Ectodermal cell (in vitro differentiated cells): Measurements from ENCODE around the gene MYO15B.

Experiments used
- H3K27ac ChIP-seq: 2 replicates; pipeline ENCODE4 v1.7.0; 2013; ENCODE audit warnings: mild to moderate bottlenecking, low read depth, low read length; ENCODE audit not compliant: insufficient read depth, poor library complexity, severe bottlenecking
- H3K27me3 ChIP-seq: 2 replicates; pipeline ENCODE4 v1.7.0; 2013; ENCODE audit warnings: mild to moderate bottlenecking, low read length; ENCODE audit not compliant: insufficient read depth, control insufficient read depth, poor library complexity, severe bottlenecking
- H3K36me3 ChIP-seq: one replicate; pipeline ENCODE4 v1.7.0; 2013; ENCODE audit warnings: low read length; ENCODE audit not compliant: control insufficient read depth, insufficient read depth
- H3K4me1 ChIP-seq: one replicate; pipeline ENCODE4 v1.7.0; 2013; ENCODE audit warnings: low read length; ENCODE audit not compliant: control insufficient read depth, insufficient read depth
- H3K4me3 ChIP-seq: 2 replicates; pipeline ENCODE4 v1.7.0; 2013; ENCODE audit warnings: low read depth, low read length, control low read depth; ENCODE audit not compliant: insufficient read depth
- H3K9me3 ChIP-seq: 2 replicates; pipeline ENCODE4 v1.7.0; 2013; ENCODE audit warnings: mild to moderate bottlenecking, low read length, moderate library complexity; ENCODE audit not compliant: control insufficient read depth
- WGBS, 2 experiments: methylation state at CpG; one replicate each; pipeline ENCODE4 v1.1.7; 2013; ENCODE audit warnings: missing lambda C conversion rate in 2 of 2; 5-methylcytosine and 5-hydroxymethylcytosine counted together

Gene MYO15B

GRCh38 chr17:75558666-75559530 is 28.7 kb upstream of the MYO15B start:
- no peaks in the 10 kb centered on the region for H3K9me3 ChIP-seq
- H3K27me3 ChIP-seq, result no peaks in the 10 kb centered on the region
- peaks cover 10% of the 10 kb centered on the region for H3K4me1 ChIP-seq
- H3K36me3 ChIP-seq, result no peaks in the 10 kb centered on the region
- H3K4me3 ChIP-seq, result no peak overlapping the region
- H3K27ac ChIP-seq, result no peak overlapping the region
- WGBS, 2 experiments, result 93% methylated on average over 33 to 35 of the region's 38 CpGs

DNA sequence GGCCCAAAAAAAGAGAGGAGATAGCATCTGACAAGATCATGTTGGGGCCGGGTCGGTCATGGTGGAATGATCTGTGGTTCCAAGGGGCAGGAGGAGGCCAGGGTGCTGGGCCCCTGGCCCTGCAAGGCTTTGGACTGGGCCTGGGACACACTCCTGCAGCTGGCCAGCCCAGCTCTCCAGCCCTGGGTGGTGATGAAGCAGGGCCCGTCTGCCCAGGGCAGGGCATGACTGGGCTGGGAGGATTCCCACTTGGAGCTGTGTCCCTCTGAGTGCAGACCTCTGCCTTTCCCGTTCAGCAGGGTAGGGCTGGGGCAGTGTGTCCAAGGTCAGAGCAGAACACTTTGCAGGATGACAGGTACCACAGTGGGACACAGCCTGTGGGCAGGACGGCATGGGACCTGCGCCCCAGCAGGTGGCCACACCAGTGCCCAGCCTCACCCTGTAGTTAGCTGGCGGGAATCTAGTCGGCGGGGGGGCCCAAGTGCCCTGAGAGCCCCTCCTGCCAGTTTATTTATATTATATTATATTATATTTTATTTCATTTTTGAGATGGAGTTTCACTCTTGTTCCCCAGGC is 27.6 kb upstream of the MYO15B start:
- 89 to 94% methylated on average over 7 to 8 of the region's 9 CpGs for WGBS, 2 experiments
- peaks cover 10% of the 10 kb centered on the region for H3K4me1 ChIP-seq
- H3K4me3 ChIP-seq, result no peak overlapping the region
- H3K27me3 ChIP-seq, result no peaks in the 10 kb centered on the region
- no peak overlapping the region for H3K27ac ChIP-seq
- H3K9me3 ChIP-seq, result no peaks in the 10 kb centered on the region
- H3K36me3 ChIP-seq, result no peaks in the 10 kb centered on the region

DNA sequence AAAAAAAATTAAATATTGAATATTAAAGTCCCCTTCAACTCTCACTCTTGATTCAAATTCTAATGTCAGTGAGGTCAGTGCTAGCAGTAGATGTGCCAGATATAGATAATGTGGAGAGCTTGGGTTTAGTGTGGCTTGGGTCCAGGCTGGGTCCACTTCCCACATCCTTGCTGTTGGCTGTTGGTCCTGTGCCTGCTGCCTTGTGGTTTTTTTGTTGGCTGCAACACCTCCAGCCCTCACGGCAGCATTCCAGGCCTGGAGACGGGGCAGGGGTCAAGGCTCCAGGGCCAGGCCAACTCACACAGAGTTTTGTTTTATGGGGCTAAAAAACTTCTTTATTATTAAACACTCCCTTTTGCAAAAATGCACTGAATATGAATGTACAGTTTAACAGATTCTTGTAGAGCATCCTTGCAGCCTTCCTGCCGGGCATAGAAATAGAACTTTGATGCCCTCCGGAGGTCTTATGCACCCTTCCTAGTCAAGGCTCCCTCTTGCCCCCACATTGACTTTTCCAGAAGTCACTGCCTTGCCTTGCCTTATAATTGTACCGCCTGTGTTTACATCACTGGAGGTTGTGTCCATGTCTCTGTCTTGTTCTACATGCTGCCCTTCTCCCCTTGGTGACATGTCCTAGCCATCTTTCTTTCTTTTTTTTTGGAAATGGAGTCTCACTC is 25.5 kb upstream of the MYO15B start:
- Histone ChIP-seq H3K27ac (no peak overlapping the region), H3K9me3 (no peaks in the 10 kb centered on the region), H3K36me3 (no peaks in the 10 kb centered on the region), H3K4me1 (peaks cover 10% of the 10 kb centered on the region), H3K27me3 (no peaks in the 10 kb centered on the region), H3K4me3 (no peak overlapping the region)
- 89% methylated on average over 5 of the region's 5 CpGs for WGBS, 2 experiments

DNA sequence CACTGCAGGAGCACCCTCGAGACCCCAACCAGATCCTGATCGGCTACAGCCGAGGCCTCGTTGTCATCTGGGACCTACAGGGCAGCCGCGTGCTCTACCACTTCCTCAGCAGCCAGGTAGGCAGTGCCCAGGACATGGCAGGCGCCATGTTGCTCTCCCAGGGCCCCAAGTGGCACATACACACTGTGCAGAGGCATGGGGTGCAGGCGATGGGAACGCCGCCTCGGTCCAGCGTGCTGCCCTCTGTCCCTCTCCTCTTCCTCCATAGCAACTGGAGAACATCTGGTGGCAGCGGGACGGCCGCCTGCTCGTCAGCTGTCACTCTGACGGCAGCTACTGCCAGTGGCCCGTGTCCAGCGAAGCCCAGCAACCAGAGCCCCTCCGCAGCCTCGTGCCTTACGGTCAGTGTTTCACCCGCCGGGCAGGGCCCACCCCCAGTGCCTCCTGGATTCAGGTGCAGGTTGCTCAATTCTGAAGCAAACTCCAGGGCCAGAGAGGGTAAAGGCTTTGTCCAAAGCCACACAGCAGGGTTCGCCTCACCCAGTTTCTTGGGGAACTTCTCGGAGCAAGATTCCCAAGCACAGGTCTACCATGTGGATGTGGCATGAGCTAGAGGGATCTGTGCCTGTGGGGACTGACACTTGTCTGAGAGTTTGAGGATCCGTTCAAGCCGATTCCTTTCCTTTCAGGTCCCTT is 24.4 kb upstream of the MYO15B start:
- Histone ChIP-seq H3K4me3 (no peak overlapping the region), H3K9me3 (no peaks in the 10 kb centered on the region), H3K4me1 (no peaks in the 10 kb centered on the region), H3K27me3 (no peaks in the 10 kb centered on the region), H3K36me3 (no peaks in the 10 kb centered on the region), H3K27ac (no peak overlapping the region)
- 93 to 94% methylated on average over 28 of the region's 28 CpGs for WGBS, 2 experiments

DNA sequence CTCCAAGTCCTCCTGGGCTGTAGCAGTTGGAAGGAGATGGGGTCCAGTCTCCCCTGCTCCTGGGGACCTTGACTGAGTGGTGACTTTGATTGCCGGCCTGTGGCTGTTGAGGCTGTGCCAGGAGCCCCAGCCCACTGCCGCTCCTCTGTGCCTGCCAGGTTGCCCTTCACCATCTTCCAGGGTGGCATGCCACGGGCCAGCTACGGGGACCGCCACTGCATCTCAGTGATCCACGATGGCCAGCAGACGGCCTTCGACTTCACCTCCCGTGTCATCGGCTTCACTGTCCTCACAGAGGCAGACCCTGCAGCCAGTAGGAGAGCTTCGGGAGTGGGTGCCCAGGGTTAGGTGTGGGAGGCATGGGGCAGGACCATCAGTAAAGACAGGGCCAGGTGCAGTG is 23.4 kb upstream of the MYO15B start:
- Histone ChIP-seq H3K4me3 (no peak overlapping the region), H3K27ac (no peak overlapping the region), H3K27me3 (no peaks in the 10 kb centered on the region), H3K36me3 (no peaks in the 10 kb centered on the region), H3K4me1 (no peaks in the 10 kb centered on the region), H3K9me3 (no peaks in the 10 kb centered on the region)
- 94 to 96% methylated on average over 11 of the region's 11 CpGs for WGBS, 2 experiments

- H3K36me3 ChIP-seq, result no peaks in the 10 kb centered on the region
- no peaks in the 10 kb centered on the region for H3K27me3 ChIP-seq
- H3K9me3 ChIP-seq, result no peaks in the 10 kb centered on the region
- no peak overlapping the region for H3K27ac ChIP-seq
- WGBS, 2 experiments, result 85 to 86% methylated on average over 7 of the region's 7 CpGs
- no peak overlapping the region for H3K4me3 ChIP-seq
- H3K4me1 ChIP-seq, result no peaks in the 10 kb centered on the region
Observed at GRCh38 chr17:75565066-75565465, 22.5 kb upstream of the MYO15B start.

DNA sequence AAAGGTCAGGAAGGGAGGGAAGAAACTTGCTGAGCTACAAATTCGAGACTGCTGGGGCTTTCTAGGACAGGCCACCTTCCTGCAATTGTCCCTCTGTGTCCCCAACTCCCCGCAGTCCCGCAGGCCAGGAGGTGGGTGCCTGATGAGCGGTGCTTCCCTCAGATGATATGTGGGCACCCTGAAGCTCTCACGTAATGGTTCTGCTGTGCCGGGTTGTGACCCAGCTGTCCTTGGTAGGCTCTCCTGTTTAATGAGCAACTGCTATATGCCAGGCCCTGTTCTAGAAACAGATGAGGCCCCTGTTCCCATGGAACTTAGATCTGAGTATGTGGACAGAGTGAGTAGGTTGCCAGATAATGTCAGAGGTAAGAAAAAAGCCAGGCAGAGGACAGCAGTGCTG is 22.0 kb upstream of the MYO15B start:
- 94 to 95% methylated on average over 6 of the region's 6 CpGs for WGBS, 2 experiments
- Histone ChIP-seq H3K27ac (no peak overlapping the region), H3K9me3 (no peaks in the 10 kb centered on the region), H3K36me3 (no peaks in the 10 kb centered on the region), H3K27me3 (no peaks in the 10 kb centered on the region), H3K4me3 (no peak overlapping the region), H3K4me1 (no peaks in the 10 kb centered on the region)

DNA sequence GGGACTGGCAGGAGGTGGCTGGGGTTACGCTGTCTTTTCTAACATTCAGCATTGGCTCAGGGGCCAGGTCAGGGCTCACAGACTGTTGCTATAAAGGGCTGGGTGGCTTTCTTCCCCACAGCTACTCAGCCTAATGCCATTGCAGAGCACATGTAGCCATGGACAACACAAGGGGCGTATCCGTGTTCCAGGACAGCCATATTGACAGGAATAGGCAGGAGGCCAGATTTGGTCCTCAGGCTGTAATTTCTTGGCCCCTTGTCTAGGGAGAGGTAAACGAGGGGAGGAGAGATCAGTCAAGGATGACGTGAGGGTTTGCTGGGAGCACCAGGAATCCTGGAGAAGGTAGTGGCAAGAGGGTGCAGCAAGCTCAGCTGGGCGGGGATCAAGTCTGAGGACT is 21.2 kb upstream of the MYO15B start:
- WGBS, 2 experiments, result 87 to 88% methylated on average over 6 of the region's 6 CpGs
- Histone ChIP-seq H3K4me3 (no peak overlapping the region), H3K36me3 (no peaks in the 10 kb centered on the region), H3K4me1 (no peaks in the 10 kb centered on the region), H3K27me3 (no peaks in the 10 kb centered on the region), H3K27ac (no peak overlapping the region), H3K9me3 (no peaks in the 10 kb centered on the region)

DNA sequence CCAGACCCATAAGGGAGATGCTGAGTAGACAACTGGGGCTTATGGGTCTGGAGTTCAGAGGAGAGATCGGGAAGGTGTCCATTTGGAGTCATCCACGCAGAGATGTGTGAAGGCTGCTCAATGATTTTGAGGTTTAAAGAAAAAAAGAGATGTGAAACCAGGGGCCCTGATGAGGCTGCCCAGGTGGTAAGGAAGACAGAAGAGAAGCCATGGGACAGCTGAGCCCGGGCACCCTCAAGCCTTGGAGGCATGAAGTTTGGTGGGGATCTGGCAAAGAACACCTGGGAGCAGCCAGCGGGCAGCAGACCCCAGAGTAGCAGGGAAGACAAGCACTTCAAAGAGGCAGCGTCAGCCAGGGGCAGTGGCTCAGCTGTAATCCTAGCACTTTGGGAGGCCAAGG is 20.8 kb upstream of the MYO15B start:
- no peak overlapping the region for H3K4me3 ChIP-seq
- no peaks in the 10 kb centered on the region for H3K4me1 ChIP-seq
- WGBS, 2 experiments, result 91 to 93% methylated on average over 5 of the region's 5 CpGs
- no peaks in the 10 kb centered on the region for H3K9me3 ChIP-seq
- no peaks in the 10 kb centered on the region for H3K27me3 ChIP-seq
- no peaks in the 10 kb centered on the region for H3K36me3 ChIP-seq
- H3K27ac ChIP-seq, result no peak overlapping the region
